Measurements from ENCODE around the gene SLC10A7.

SLC10A7 gene

DNA sequence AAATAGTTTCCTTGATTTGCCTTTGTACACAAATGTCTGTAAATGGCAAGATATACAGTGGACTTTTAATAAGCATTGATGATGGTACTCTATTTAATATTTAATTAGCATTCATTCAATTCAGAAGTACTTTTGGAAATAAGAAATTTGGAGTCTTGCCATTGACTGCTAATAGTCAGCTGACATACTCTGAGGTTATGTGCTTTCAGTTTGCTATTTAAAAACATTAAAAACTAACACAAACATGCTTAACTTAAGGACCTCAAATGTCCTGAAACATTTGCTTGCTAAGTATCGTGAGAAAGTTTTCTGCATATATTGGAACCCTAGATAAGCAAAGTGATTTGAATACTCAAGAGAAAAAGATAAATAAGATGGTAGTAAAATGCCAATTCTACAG, 242.8 kb downstream of the SLC10A7 start:
- Mint-ChIP-seq H3K27me3 (no peaks in the 10 kb centered on the region), H3K9me3 (no peaks in the 10 kb centered on the region), H3K36me3 (peaks cover 5% of the 10 kb centered on the region), H3K4me3 (no peak overlapping the region), H3K27ac (no peak overlapping the region), H3K4me1 (no peaks in the 10 kb centered on the region)
- DNase-seq (ENCODE audit: low spot score in 2 of 2): no peak
- no peak for ATAC-seq (ENCODE audit: low read depth)

DNA sequence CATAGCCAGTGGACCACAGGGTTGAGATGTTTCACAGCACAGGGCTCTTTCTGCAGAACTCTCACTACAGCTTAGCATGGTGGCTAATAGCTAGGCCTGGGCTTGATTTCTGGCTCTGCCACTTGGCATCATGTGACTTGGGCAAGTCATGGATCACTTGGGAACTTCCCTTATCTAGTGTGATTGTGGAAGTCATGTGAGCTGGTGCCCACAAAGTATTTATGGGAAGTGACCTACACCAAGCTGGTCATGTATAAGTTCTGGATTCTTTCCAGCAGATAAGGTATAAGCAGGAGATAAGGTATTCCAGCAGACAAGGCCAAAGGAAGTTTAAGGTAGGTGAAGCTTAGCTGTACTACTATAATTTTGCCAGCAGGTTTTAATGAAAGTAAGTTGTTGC, 246.4 kb downstream of the SLC10A7 start:
- Mint-ChIP-seq H3K4me1 (no peaks in the 10 kb centered on the region), H3K27ac (no peak overlapping the region), H3K36me3 (peaks cover 2% of the 10 kb centered on the region), H3K9me3 (no peaks in the 10 kb centered on the region), H3K4me3 (no peak overlapping the region), H3K27me3 (no peaks in the 10 kb centered on the region)
- no peak for ATAC-seq (ENCODE audit: low read depth)
- DNase-seq (ENCODE audit: low spot score in 2 of 2): no peak

DNA sequence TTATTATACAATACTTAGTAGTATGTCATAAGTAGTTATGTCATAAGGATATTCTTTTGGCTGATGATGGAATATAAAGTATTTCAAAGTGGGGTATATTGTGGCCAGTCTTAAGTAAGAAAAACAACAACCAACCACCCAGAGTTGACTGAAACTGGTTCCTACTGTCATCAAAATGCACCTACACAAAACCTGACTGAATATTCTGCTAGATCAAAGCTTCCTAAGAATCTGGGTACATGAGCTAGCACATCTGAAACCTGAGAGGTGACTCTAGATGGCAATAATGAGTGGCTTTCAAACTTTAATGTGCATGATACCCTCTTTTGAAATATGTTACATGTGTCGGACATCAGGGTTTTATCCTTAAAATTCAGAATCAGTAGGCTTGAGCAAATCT, 247.0 kb downstream of the SLC10A7 start:
- Mint-ChIP-seq H3K4me3 (no peak overlapping the region), H3K4me1 (no peaks in the 10 kb centered on the region), H3K36me3 (peaks cover 2% of the 10 kb centered on the region), H3K27me3 (no peaks in the 10 kb centered on the region), H3K9me3 (no peaks in the 10 kb centered on the region), H3K27ac (no peak overlapping the region)
- ATAC-seq (ENCODE audit: low read depth) (no peak), DNase-seq (ENCODE audit: low spot score in 2 of 2) (no peak)

DNA sequence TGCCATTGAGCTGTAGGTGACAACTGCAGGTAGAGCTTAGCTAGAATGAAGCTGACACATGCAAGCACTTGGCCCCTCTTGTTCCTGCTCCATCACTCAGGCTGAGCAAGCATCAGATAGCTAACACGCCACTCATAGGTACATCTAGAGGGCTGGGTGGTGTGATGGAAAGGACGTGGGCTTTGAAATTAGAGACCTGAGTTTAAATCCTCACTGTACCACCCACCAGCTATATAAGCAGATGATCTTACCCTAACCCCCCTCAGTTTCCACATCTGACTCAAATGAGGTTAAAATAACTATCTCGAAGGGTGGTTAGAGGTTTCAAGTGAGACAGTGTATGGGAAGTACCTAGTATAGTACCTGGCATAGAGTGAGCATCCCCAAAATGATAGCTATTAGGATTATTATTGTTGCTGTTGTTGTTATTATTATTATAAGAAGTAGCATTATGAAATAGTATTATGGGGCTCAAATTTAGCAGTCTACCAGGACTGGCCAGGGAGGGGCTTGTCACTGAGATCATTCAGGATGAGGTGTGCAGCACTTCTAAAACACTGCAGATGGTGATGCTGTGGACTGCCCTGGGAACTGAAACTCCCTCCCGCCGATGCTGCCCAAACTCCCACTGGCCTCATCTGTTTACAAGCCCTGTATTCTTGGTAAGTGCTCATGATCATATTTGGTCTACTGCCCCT, 248.4 kb downstream of the SLC10A7 start:
- H3K4me3 Mint-ChIP-seq: no peak overlapping the region
- no peaks in the 10 kb centered on the region for H3K4me1 Mint-ChIP-seq
- no peaks in the 10 kb centered on the region for H3K27me3 Mint-ChIP-seq
- peaks cover 2% of the 10 kb centered on the region for H3K36me3 Mint-ChIP-seq
- ATAC-seq (ENCODE audit: low read depth) (no peak), DNase-seq (ENCODE audit: low spot score in 2 of 2) (no peak)
- no peak overlapping the region for H3K27ac Mint-ChIP-seq
- no peaks in the 10 kb centered on the region for H3K9me3 Mint-ChIP-seq

DNA sequence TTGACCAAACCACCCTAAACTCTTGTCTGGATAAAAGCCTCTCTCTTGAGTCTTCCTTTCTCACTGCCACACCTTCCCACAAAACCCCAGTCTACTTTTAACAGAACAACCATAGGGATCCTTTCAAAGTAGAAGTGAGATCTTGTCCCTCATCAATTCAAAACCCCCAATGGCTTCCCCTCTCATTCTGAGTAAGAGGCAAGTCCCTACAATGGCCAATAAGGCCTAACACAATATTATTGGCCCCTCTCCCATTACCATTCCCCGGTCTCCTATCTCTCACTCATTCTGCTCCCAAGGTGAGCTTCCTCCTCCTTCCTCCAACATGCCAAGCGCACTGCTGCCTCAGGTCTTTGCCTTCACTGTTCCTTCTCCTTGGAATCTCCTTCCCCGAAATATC, 250.3 kb downstream of the SLC10A7 start:
- no peaks in the 10 kb centered on the region for H3K27me3 Mint-ChIP-seq
- no peaks in the 10 kb centered on the region for H3K9me3 Mint-ChIP-seq
- ATAC-seq (ENCODE audit: low read depth): no peak
- H3K4me1 Mint-ChIP-seq: no peaks in the 10 kb centered on the region
- peaks cover 3% of the 10 kb centered on the region for H3K36me3 Mint-ChIP-seq
- no peak for DNase-seq (ENCODE audit: low spot score in 2 of 2)
- H3K27ac Mint-ChIP-seq: peak overlapping the region; percentile 1
- H3K4me3 Mint-ChIP-seq: no peak overlapping the region

DNA sequence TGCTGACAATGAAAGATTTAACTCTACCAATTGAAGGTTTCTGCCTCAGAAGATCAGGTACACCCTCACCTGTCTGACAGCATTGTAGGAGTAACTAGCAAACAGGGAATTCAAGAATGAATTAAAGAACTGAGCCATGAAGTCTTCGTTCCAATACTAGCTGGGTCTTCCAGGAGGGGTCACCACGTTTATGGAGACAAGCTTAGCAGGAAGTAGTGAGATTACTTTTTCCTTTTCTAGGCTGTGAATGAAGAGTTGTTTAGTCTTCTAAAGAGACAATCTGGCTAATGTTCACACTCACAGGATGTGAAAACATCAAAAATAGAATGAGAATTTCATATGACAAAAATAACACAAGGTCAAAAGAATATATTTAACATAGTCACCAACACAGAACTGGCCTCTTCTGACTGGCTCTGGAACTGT, 252.5 kb downstream of the SLC10A7 start:
- H3K36me3 Mint-ChIP-seq: peaks cover 3% of the 10 kb centered on the region
- no peaks in the 10 kb centered on the region for H3K4me1 Mint-ChIP-seq
- no peak for ATAC-seq (ENCODE audit: low read depth)

DNA sequence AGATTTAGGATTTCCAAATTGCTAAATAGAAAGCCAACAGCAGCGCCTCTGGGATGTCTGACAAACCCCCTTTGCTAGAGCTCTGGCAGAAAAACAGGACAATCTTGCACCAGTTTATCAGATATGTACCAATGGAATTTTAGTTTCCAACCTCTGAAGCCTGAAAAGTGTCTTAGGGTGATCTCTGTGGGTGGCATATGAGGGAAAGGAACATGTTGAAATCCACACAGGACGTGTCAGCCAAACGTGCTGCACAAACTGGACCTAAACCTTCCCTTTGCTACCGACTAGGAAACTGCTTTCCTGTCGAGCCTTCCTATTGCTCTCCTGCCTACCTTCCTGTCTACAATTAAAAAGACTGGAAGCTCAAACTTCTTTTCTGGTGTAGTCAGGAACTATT, 253.9 kb downstream of the SLC10A7 start:
- DNase-seq (ENCODE audit: low spot score in 2 of 2): no peak
- Mint-ChIP-seq H3K27ac (no peak overlapping the region), H3K36me3 (peaks cover 7% of the 10 kb centered on the region), H3K9me3 (no peaks in the 10 kb centered on the region), H3K4me1 (no peaks in the 10 kb centered on the region), H3K4me3 (no peak overlapping the region), H3K27me3 (no peaks in the 10 kb centered on the region)
- no peak for ATAC-seq (ENCODE audit: low read depth)

More for the DNA sequence above, 252.5 kb downstream of the SLC10A7 start:
- Mint-ChIP-seq H3K27me3 (no peaks in the 10 kb centered on the region), H3K9me3 (no peaks in the 10 kb centered on the region), H3K27ac (no peak overlapping the region), H3K4me3 (no peak overlapping the region)
- DNase-seq (ENCODE audit: low spot score in 2 of 2): no peak

DNA sequence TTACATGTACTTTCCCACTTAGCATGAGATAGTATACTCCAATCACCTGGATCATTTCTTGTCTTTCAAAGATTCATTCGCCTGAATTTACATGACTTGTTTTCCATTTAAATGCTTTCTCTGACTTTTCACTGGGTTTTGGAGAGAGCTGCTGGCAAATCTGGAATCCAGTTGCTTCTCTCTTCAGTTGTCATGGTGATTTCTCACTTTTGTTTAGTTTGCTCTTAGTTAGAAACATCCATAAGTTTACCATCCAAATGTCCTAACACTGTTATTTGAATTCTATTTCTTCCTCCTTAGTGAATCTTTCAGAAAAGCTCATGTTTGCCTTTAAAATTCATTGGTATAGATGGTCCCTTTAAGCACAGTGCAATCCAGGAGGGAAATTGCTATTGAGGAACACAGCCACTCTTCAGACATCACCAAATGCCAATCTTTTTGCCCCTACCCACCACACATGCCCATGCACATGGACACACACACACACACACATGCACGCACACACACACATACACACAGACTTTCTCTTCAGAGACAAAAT, 255.7 kb downstream of the SLC10A7 start:
- Mint-ChIP-seq H3K9me3 (no peaks in the 10 kb centered on the region), H3K36me3 (peaks cover 8% of the 10 kb centered on the region), H3K27me3 (no peaks in the 10 kb centered on the region), H3K27ac (no peak overlapping the region), H3K4me1 (no peaks in the 10 kb centered on the region), H3K4me3 (no peak overlapping the region)
- no peak for ATAC-seq (ENCODE audit: low read depth)
- no peak for DNase-seq (ENCODE audit: low spot score in 2 of 2)

DNA sequence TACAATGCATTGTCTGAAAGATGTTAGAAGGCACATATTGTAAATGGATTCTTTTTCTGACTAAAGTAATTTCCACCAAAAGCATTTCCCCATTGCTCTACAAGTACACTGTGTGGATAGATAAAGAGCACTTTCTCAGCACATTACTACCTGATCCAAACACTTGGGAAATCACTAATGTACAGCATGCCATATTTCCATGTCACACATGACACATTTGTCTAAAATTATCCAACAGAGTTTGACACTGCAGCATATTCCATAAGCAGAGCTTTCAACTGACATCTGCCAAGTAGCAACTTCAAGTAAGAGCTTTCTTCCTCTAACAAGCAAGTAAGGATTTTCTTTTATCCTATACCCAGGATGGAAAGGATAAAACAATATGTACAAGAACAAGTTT, 257.9 kb downstream of the SLC10A7 start:
- DNase-seq (ENCODE audit: low spot score in 2 of 2) (no peak), ATAC-seq (ENCODE audit: low read depth) (no peak)
- Mint-ChIP-seq H3K27ac (no peak overlapping the region), H3K9me3 (no peaks in the 10 kb centered on the region), H3K27me3 (no peaks in the 10 kb centered on the region), H3K36me3 (peaks cover 13% of the 10 kb centered on the region), H3K4me1 (no peaks in the 10 kb centered on the region), H3K4me3 (no peak overlapping the region)

DNA sequence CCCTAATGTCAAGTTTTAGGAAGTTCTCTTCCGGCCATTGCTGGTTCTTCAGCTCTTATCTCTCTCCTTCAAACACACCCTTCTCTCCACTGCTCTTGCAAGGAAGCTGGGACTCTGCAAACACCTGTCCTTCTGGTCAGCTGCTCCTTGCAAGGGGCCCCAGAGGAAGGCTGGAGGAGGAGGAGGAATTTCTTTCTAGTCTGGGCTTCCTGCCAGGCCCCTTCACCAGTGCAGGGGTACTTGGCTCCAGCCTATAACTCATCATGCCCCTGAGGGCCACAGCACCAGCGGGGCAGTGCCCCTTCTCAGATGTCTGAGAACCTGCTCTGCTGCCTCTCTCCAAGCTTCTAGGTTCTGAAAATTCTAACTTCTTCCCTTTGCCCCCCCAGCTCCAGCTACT, 260.7 kb downstream of the SLC10A7 start:
- Mint-ChIP-seq H3K27ac (no peak overlapping the region), H3K4me3 (no peak overlapping the region), H3K27me3 (no peaks in the 10 kb centered on the region), H3K4me1 (no peaks in the 10 kb centered on the region), H3K9me3 (no peaks in the 10 kb centered on the region), H3K36me3 (peaks cover 19% of the 10 kb centered on the region)
- no peak for ATAC-seq (ENCODE audit: low read depth)
- DNase-seq (ENCODE audit: low spot score in 2 of 2): no peak

DNA sequence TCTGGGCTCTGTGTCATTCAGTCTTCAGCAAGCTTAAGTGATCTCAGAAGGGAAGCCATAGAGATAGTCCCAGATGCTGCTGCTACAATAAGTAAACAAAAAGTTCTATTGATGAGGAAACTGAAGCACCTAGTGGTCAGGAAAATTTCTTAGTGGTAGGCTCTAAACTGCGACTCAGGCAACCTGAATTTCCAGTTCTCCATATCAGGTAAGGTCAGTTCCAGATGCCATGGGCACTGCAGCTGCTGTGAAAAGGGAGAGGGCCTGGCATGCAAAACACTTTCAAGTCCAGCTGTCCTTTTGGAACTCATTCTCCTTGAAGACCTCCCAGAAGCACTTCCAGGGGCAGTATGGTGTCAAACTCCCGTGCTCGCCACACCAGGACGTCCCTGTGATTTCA, 261.2 kb downstream of the SLC10A7 start:
- Mint-ChIP-seq H3K36me3 (peaks cover 19% of the 10 kb centered on the region), H3K9me3 (no peaks in the 10 kb centered on the region), H3K27ac (no peak overlapping the region), H3K4me3 (no peak overlapping the region), H3K4me1 (no peaks in the 10 kb centered on the region), H3K27me3 (no peaks in the 10 kb centered on the region)
- DNase-seq (ENCODE audit: low spot score in 2 of 2) (no peak), ATAC-seq (ENCODE audit: low read depth) (no peak)

DNA sequence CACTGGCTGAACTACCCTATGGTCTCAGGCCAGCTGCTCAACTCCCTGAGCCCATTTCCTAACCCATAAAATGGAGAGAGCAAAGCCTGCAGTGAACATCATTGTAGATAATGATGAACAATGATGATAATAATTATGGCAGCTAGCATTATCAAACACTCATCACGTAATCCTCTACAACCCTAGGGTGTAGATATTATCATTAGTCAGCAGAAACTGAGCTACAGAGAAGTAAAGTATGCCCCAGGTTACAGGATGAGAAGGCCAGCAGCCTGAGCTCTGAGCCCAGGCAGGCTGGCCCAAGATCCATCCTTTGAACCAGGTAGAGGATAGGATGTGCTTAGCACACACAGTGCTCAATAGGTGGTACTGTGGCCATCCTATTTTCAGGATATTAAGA, 264.2 kb downstream of the SLC10A7 start:
- no peaks in the 10 kb centered on the region for H3K27me3 Mint-ChIP-seq
- H3K27ac Mint-ChIP-seq: no peak overlapping the region
- H3K4me3 Mint-ChIP-seq: no peak overlapping the region
- no peaks in the 10 kb centered on the region for H3K4me1 Mint-ChIP-seq
- peaks cover 14% of the 10 kb centered on the region for H3K36me3 Mint-ChIP-seq
- ATAC-seq (ENCODE audit: low read depth) (no peak), DNase-seq (ENCODE audit: low spot score in 2 of 2) (no peak)
- H3K9me3 Mint-ChIP-seq: no peaks in the 10 kb centered on the region

DNA sequence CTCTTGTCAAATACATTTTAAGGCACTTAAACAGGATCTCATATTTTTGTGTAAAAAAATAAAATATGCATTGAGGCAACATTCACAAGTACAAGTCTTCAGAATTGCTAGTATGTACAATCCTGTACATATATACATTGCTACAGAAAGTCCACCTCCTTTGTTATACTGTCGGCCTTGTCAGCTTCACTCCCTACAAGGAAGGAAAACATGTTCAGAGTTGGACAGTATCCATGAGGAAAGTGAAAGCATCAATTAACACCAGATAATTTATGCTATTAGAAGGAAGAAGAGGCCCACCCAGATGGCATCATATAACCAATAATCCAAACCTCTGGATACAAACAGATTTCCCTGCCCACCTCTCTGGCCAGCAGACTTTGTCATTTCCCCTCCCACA, 265.4 kb downstream of the SLC10A7 start:
- Mint-ChIP-seq H3K4me3 (no peak overlapping the region), H3K27me3 (no peaks in the 10 kb centered on the region), H3K4me1 (no peaks in the 10 kb centered on the region), H3K9me3 (no peaks in the 10 kb centered on the region), H3K36me3 (peaks cover 13% of the 10 kb centered on the region), H3K27ac (no peak overlapping the region)
- ATAC-seq (ENCODE audit: low read depth) (no peak), DNase-seq (ENCODE audit: low spot score in 2 of 2) (no peak)

DNA sequence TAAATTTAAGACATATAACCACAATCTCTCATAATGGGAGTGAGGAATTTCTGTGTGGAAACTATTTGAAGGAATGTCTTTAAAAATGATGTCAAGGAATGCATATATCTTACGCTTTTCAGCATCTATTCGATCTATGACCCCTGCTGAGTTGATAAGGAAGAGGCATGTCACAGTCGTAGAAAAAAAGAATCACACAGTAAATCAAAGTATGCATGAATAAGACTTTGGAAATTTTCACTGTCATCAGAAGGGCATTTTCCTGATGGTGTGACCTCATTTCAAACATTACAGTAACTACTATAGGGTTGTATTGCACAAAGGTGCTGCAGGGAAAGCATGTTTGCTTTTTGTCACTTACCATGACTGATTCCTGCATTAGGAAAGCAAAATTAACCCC, 265.9 kb downstream of the SLC10A7 start:
- H3K4me1 Mint-ChIP-seq: no peaks in the 10 kb centered on the region
- H3K27ac Mint-ChIP-seq: no peak overlapping the region
- no peaks in the 10 kb centered on the region for H3K27me3 Mint-ChIP-seq
- H3K9me3 Mint-ChIP-seq: no peaks in the 10 kb centered on the region
- DNase-seq (ENCODE audit: low spot score in 2 of 2): no peak
- ATAC-seq (ENCODE audit: low read depth): no peak
- peaks cover 11% of the 10 kb centered on the region for H3K36me3 Mint-ChIP-seq
- no peak overlapping the region for H3K4me3 Mint-ChIP-seq

DNA sequence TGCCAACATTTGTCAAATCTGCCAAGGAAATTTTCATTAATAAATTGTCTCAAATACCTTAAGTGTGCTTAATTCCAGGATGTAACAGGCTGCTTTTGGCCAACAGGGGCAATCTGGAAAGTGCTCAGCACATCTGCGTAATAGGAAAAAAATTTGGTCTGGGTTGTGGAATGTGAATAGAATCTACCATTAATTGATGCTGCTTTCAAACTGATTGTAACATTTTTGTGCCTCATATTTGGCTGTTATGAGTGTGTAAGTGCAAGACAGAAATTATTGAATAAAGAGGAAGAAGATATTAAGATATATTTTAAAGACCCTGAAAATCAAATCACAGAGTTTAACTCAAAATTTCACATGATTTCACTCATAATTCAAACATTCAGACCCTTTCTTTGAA, 266.3 kb downstream of the SLC10A7 start:
- no peak for ATAC-seq (ENCODE audit: low read depth)
- H3K9me3 Mint-ChIP-seq: no peaks in the 10 kb centered on the region
- no peak overlapping the region for H3K4me3 Mint-ChIP-seq
- H3K27me3 Mint-ChIP-seq: no peaks in the 10 kb centered on the region
- H3K27ac Mint-ChIP-seq: no peak overlapping the region
- DNase-seq (ENCODE audit: low spot score in 2 of 2): no peak
- no peaks in the 10 kb centered on the region for H3K4me1 Mint-ChIP-seq
- peaks cover 11% of the 10 kb centered on the region for H3K36me3 Mint-ChIP-seq
